Progenitor cell of endocrine pancreas (in vitro differentiated cells): ENCODE results near the gene AANAT. TPM values are rescaled to one million over a fixed set of nuclear protein-coding genes. Genes with fewer than 3 reads are reported as not detected.

Experiments used
- DNase-seq: peaks from one replicate; pipeline ENCODE4 v3.0.0; 2021; ENCODE audit warnings: low spot score; ENCODE audit not compliant: unreplicated experiment
- H3K27ac Mint-ChIP-seq: 2 replicates; pipeline ENCODE4 v1.8.0; 2021; ENCODE audit warnings: mild to moderate bottlenecking, moderate library complexity, mixed read lengths
- H3K27me3 Mint-ChIP-seq: 2 replicates; pipeline ENCODE4 v1.8.0; 2021; ENCODE audit warnings: mixed read lengths
- H3K36me3 Mint-ChIP-seq: 2 replicates; pipeline ENCODE4 v1.8.0; 2022; ENCODE audit warnings: mixed read lengths; ENCODE audit not compliant: insufficient read depth
- H3K4me1 Mint-ChIP-seq: 2 replicates; pipeline ENCODE4 v1.8.0; 2021; ENCODE audit warnings: low read depth, mixed read lengths
- H3K4me3 Mint-ChIP-seq: 2 replicates; pipeline ENCODE4 v1.8.0; 2021; ENCODE audit warnings: low read depth, mild to moderate bottlenecking, moderate library complexity, mixed read lengths
- H3K9me3 Mint-ChIP-seq: 2 replicates; pipeline ENCODE4 v1.8.0; 2021; ENCODE audit warnings: low read depth, mixed read lengths
- total RNA-seq: library from RNA; stranded (reverse); gene quantifications from 2 replicates; pipeline ENCODE4 v1.2.1, GENCODE V29; 2021
- TF ChIP-seq, protein P1 (sequence below): fragments of 200-600 bp; sonication (generic); IDR thresholded peaks from one replicate; pipeline ENCODE4 v1.5.0; 2021; ENCODE audit warnings: antibody characterized with exemption, mild to moderate bottlenecking; ENCODE audit not compliant: unreplicated experiment

The AANAT gene
- total RNA-seq, 1 donor from 2014 or later = not detected

DNA sequence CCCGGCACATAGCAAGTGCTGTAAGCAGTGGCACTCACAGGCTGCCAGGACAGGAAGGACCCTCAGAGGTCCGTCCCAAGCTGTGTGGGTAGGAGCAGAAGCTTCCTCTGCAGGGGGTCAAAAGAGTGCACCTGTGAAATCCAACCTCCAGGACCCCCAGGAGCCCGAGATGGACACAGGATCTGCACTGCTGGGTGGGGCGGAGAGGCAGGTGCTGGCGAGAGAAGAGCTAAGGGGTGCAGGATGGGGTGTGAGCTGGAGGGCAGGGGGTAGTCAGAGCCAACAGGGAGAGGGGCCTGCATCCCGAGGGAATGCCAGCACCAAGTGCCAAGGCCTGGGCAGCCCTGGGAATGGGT, 650 bp upstream of the AANAT start:
- Mint-ChIP-seq H3K4me1 (no peaks in the 10 kb centered on the region), H3K9me3 (no peaks in the 10 kb centered on the region), H3K27ac (no peak overlapping the region), H3K27me3 (peaks cover 7% of the 10 kb centered on the region), H3K4me3 (no peak overlapping the region), H3K36me3 (no peaks in the 10 kb centered on the region)
- TF ChIP-seq, protein P1, sequence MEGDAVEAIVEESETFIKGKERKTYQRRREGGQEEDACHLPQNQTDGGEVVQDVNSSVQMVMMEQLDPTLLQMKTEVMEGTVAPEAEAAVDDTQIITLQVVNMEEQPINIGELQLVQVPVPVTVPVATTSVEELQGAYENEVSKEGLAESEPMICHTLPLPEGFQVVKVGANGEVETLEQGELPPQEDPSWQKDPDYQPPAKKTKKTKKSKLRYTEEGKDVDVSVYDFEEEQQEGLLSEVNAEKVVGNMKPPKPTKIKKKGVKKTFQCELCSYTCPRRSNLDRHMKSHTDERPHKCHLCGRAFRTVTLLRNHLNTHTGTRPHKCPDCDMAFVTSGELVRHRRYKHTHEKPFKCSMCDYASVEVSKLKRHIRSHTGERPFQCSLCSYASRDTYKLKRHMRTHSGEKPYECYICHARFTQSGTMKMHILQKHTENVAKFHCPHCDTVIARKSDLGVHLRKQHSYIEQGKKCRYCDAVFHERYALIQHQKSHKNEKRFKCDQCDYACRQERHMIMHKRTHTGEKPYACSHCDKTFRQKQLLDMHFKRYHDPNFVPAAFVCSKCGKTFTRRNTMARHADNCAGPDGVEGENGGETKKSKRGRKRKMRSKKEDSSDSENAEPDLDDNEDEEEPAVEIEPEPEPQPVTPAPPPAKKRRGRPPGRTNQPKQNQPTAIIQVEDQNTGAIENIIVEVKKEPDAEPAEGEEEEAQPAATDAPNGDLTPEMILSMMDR = no peak
- no peak for DNase-seq

DNA sequence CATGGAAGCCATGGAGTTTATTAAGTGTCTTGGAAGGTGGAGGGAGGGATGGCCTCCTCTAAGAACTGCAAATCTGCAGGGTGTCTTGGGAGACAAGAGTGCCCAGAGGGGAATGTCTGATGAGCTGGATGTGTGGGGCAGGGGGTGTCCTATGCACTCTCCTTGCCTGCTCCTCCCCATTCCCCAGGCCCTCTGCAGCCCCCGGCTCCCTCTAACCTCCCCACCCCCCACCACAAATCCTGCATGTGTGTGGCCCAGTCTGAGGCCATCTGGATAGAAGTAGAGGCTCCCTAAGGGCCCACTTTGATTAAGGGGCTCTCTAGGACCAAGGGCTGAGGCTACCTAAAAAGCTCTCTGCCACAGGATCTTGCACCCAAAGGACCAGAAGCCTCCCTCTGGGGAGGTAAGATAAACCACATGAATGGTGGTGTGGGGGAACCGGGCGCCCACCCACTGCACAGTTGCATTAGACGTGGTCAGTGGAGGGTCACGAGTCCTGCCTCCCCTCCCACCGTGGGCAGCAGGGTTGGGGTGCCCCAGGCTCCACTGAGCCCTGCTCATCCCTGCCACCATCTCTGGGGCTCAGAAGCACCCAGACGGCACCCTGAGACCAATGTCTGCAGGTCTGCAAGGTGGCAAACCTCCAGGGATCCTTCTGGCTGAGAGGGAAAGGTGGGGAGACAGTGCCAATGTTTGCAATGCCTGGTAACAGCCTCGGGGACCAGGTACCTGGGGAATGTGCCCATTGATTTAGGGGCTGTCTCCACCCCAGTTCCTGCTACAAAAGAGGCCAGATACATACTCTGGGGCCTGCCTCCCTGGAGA, 618 bp downstream of the AANAT start:
- no peak for DNase-seq
- Mint-ChIP-seq H3K4me3 (no peak overlapping the region), H3K36me3 (no peaks in the 10 kb centered on the region), H3K9me3 (no peaks in the 10 kb centered on the region), H3K4me1 (no peaks in the 10 kb centered on the region), H3K27me3 (peaks cover 3% of the 10 kb centered on the region), H3K27ac (no peak overlapping the region)
- TF ChIP-seq, protein P1 = no peak

DNA sequence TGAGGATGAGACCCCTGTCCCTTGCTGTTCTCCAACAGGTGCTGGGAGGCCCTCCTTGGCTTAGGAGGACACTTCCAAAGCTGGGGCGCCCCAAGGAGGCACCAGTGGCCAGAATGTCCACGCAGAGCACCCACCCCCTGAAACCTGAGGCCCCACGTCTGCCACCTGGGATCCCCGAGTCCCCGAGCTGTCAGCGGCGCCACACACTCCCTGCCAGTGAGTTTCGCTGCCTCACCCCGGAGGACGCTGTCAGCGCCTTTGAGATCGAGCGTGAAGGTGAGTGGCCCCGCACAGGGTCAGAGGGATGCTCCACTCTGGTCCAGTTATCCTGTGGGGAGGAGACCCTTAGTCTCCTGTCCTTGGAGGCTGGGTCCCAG, 1.2 kb downstream of the AANAT start:
- Mint-ChIP-seq H3K27me3 (peaks cover 2% of the 10 kb centered on the region), H3K36me3 (no peaks in the 10 kb centered on the region), H3K4me3 (no peak overlapping the region), H3K4me1 (no peaks in the 10 kb centered on the region), H3K9me3 (no peaks in the 10 kb centered on the region), H3K27ac (no peak overlapping the region)
- no peak for DNase-seq
- TF ChIP-seq, protein P1 = no peak

DNA sequence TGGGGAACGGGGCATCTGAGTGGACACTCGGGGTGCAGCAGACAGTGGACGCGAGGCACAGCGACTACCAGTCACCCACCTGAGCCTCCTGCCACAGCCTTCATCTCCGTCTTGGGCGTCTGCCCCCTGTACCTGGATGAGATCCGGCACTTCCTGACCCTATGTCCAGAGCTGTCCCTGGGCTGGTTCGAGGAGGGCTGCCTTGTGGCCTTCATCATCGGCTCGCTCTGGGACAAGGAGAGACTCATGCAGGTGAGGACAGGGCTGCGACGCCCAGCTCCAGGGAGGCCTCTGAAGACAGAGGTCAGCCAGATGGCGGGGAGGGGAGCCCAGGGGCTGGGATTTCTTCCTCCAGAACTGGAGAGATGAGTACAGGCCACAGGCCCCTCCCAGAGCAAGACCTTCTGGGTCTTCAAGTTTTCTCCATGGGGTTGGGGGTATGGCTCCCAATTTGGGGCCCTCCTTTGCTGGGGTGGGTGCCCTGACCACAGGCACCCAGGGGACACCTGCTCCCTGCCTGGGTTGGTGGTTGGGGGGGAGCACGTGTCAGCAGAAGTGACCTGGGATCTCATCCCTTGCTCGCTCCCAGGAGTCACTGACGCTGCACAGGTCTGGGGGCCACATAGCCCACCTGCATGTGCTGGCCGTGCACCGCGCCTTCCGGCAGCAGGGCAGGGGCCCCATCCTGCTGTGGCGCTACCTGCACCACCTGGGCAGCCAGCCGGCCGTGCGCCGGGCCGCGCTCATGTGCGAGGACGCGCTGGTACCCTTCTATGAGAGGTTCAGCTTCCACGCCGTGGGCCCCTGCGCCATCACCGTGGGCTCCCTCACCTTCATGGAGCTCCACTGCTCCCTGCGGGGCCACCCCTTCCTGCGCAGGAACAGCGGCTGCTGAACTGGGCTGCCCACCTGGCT, 1.9 kb downstream of the AANAT start:
- Mint-ChIP-seq H3K9me3 (no peaks in the 10 kb centered on the region), H3K27ac (no peak overlapping the region), H3K27me3 (no peaks in the 10 kb centered on the region), H3K36me3 (no peaks in the 10 kb centered on the region), H3K4me3 (no peak overlapping the region), H3K4me1 (no peaks in the 10 kb centered on the region)
- DNase-seq = no peak
- TF ChIP-seq, protein P1 = no peak

DNA sequence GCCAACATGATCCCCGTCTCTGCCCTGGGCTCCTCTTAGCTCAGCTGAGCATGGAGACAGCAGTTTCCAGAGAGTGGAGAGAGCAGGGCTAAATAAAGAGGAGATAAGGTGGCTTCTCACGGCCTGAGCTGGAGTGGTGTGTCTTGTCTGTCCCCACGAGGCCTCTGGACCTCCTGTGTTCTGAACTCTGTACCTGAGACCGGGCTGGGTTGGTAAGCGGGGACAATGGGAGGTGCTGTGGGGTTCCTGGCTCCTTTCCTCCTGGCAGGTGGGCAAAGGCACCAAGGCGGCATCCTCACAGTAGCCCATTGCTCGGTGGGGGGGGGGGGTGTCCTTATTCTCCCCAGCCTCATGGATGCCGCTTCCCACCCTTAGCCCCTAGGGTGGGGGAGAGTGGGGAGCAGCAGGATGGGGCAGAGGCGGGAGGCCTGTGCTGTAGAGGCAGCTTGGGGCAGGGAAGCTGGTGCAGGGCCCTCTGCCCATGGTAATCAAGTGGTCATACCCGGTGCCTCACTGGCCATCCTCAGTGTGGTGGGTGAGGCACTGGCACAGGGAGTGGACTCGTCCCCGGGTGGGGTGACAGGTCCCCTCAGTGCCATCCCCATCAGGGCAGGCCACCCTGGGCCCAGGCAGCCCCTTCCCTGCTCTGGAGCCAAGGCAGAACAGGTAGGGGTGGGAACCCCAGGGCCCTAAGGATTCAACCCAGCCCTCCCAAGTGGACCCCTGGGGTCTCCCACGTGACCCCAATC, 2.8 kb downstream of the AANAT start:
- Mint-ChIP-seq H3K27ac (no peak overlapping the region), H3K36me3 (no peaks in the 10 kb centered on the region), H3K9me3 (no peaks in the 10 kb centered on the region), H3K27me3 (no peaks in the 10 kb centered on the region), H3K4me3 (no peak overlapping the region), H3K4me1 (no peaks in the 10 kb centered on the region)
- DNase-seq = no peak
- TF ChIP-seq, protein P1 = no peak
